ENCODE data around the gene EIF5. TPM values are rescaled to one million over a fixed set of nuclear protein-coding genes. Genes with fewer than 3 reads are reported as not detected.
A peak's percentile ranks its signal among the peaks of the same experiment; 100 is the strongest.

The EIF5 gene
- total RNA-seq, 1 experiment from 2014 or later: 238 TPM

DNA sequence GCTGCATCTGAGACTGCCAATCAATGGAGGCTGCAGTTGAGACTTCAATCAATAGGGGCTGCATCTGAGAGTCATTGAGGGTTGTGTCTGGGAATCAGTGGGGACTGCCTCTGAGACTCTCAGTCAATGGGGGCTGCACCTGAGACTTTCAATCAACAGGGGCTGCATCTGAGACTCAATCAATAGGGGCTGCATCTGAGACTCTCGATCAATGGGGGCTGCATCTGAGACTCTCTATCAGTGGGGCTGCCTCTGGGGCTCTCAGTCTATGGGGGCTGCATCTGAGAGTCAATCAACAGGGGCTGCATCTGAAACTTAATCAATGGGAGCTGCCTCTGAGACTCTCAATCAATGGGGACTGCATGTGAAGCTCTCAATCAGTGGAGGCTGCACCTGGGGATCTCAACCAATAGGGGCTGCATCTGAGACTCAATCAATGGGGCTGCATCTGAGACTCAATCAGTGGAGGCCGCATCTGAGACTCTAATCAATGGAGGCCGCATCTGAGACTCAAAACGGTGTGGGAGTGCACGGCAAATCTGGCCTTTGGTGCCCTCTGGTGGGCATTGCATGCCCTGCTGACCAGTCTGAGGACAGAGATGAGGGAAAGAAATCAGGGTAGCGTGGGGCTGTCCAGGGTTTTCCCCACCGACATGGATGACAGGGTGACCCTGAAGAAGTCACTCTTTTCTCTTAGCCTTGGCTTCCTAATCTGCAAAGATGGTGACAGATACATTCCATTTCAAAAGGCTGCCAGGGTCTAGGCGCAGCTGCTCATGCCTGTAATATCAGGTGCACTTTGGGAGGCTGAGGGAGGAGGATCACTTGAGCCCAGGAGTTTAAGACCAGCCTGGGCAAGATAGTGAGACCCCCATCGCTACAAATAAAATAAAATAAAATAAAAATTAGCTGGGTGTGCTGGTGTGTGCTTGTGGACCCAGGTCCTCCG is 41.3 kb upstream of the EIF5 start:
- CTCF ChIA-PET: interaction anchor here (0.5 to 2.5 kb wide), 2 partner anchors 183 to 188 kb away, joined by 4 to 13 read pairs; no protein-coding TSS in a partner anchor
- Histone ChIP-seq H3K4me1 (ENCODE audit: control insufficient read depth, insufficient read depth, low read length) (no peaks in the 10 kb centered on the region), H3K27ac (ENCODE audit: low read length) (no peak overlapping the region), H3K4me3 (ENCODE audit: low read depth in 2 of 2, low read length in 2 of 2) (no peak overlapping the region), H3K27me3 (ENCODE audit: control insufficient read depth, insufficient read depth, low read length) (no peaks in the 10 kb centered on the region), H3K36me3 (ENCODE audit: control insufficient read depth, insufficient read depth, low read length) (no peaks in the 10 kb centered on the region), H3K9me3 (ENCODE audit: control insufficient read depth, insufficient read depth, low read depth, low read length) (no peaks in the 10 kb centered on the region)
- TF ChIP-seq, protein P1, sequence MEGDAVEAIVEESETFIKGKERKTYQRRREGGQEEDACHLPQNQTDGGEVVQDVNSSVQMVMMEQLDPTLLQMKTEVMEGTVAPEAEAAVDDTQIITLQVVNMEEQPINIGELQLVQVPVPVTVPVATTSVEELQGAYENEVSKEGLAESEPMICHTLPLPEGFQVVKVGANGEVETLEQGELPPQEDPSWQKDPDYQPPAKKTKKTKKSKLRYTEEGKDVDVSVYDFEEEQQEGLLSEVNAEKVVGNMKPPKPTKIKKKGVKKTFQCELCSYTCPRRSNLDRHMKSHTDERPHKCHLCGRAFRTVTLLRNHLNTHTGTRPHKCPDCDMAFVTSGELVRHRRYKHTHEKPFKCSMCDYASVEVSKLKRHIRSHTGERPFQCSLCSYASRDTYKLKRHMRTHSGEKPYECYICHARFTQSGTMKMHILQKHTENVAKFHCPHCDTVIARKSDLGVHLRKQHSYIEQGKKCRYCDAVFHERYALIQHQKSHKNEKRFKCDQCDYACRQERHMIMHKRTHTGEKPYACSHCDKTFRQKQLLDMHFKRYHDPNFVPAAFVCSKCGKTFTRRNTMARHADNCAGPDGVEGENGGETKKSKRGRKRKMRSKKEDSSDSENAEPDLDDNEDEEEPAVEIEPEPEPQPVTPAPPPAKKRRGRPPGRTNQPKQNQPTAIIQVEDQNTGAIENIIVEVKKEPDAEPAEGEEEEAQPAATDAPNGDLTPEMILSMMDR (IDR thresholded peaks at IDR 0.05): peak; percentile 85
- TF ChIP-seq, protein P2, sequence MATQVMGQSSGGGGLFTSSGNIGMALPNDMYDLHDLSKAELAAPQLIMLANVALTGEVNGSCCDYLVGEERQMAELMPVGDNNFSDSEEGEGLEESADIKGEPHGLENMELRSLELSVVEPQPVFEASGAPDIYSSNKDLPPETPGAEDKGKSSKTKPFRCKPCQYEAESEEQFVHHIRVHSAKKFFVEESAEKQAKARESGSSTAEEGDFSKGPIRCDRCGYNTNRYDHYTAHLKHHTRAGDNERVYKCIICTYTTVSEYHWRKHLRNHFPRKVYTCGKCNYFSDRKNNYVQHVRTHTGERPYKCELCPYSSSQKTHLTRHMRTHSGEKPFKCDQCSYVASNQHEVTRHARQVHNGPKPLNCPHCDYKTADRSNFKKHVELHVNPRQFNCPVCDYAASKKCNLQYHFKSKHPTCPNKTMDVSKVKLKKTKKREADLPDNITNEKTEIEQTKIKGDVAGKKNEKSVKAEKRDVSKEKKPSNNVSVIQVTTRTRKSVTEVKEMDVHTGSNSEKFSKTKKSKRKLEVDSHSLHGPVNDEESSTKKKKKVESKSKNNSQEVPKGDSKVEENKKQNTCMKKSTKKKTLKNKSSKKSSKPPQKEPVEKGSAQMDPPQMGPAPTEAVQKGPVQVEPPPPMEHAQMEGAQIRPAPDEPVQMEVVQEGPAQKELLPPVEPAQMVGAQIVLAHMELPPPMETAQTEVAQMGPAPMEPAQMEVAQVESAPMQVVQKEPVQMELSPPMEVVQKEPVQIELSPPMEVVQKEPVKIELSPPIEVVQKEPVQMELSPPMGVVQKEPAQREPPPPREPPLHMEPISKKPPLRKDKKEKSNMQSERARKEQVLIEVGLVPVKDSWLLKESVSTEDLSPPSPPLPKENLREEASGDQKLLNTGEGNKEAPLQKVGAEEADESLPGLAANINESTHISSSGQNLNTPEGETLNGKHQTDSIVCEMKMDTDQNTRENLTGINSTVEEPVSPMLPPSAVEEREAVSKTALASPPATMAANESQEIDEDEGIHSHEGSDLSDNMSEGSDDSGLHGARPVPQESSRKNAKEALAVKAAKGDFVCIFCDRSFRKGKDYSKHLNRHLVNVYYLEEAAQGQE (IDR thresholded peaks at IDR 0.05; ENCODE audit: insufficient read depth in 1 of 2, low read depth in 2 of 2, low read length in 1 of 2): no peak
- no peak for TF ChIP-seq TCF7L2 (IDR thresholded peaks at IDR 0.05; ENCODE audit: low read depth, low read length)
- no TSS peak for BruUV-seq (replicated peaks)
- POLR2A ChIA-PET: no interaction called here
- in situ Hi-C loops (cut with HindIII; ENCODE audit: low pct_unique_long_range_greater_than_20kb, low sequenced_read_pairs): no loop called here
- peak; percentile 55 for DNase-seq (ENCODE audit: low read depth, low spot score)
- ATAC-seq: peak; percentile 95
- intact Hi-C loops (cut with micrococcal nuclease; ENCODE audit: unreplicated experiment): loop anchor here (2.0 to 10.0 kb wide), 2 partner anchors 188 to 218 kb away; no protein-coding TSS in a partner anchor

- intact Hi-C loops (cut with micrococcal nuclease; ENCODE audit: unreplicated experiment): loop anchor here (2.0 to 10.0 kb wide), 2 partner anchors 189 to 219 kb away; no protein-coding TSS in a partner anchor
- H3K4me3 ChIP-seq (ENCODE audit: low read depth in 2 of 2, low read length in 2 of 2): no peak overlapping the region
- H3K4me1 ChIP-seq (ENCODE audit: control insufficient read depth, insufficient read depth, low read length): no peaks in the 10 kb centered on the region
- H3K9me3 ChIP-seq (ENCODE audit: control insufficient read depth, insufficient read depth, low read depth, low read length): no peaks in the 10 kb centered on the region
- in situ Hi-C loops (cut with HindIII; ENCODE audit: low pct_unique_long_range_greater_than_20kb, low sequenced_read_pairs): no loop called here
- BruUV-seq (replicated peaks): no TSS peak
- no peak overlapping the region for H3K27ac ChIP-seq (ENCODE audit: low read length)
- H3K27me3 ChIP-seq (ENCODE audit: control insufficient read depth, insufficient read depth, low read length): no peaks in the 10 kb centered on the region
- POLR2A ChIA-PET: no interaction called here
- DNase-seq (ENCODE audit: low read depth, low spot score): no peak
- TF ChIP-seq, protein P1 (IDR thresholded peaks at IDR 0.05): no peak
- TF ChIP-seq POLR2AphosphoS5 (IDR thresholded peaks at IDR 0.05; ENCODE audit: low read depth, low read length) (no peak), SIN3A (IDR thresholded peaks at IDR 0.05; ENCODE audit: borderline replicate concordance, insufficient read depth, low read depth, low read length) (no peak), TCF7L2 (IDR thresholded peaks at IDR 0.05; ENCODE audit: low read depth, low read length) (no peak)
- TF ChIP-seq, protein P2 (IDR thresholded peaks at IDR 0.05; ENCODE audit: insufficient read depth in 1 of 2, low read depth in 2 of 2, low read length in 1 of 2): no peak
- CTCF ChIA-PET: no interaction called here
- peak; percentile 17; the same call in 1 of the 2 replicates for ATAC-seq
- H3K36me3 ChIP-seq (ENCODE audit: control insufficient read depth, insufficient read depth, low read length): no peaks in the 10 kb centered on the region
Observed at GRCh38 chr14:103293465-103293864, 40.6 kb upstream of the EIF5 start.
